Esophagus mucosa (tissue), 1 donor: ENCODE results near the gene ADAMTSL4. TPM values are rescaled to one million over a fixed set of nuclear protein-coding genes. Genes with fewer than 3 reads are reported as not detected.
A peak's percentile ranks its signal among the peaks of the same experiment; 100 is the strongest.

Experiments used
- ATAC-seq: fragments of 200-7000 bp; cut with Tn5 transposase; one replicate; pipeline ENCODE4 v1.9.1; 2020
- total RNA-seq: library from RNA; stranded (reverse); gene quantifications from one replicate; pipeline ENCODE4 v1.2.4, GENCODE V29; 2023
- donor health status: DM: yes; HTN: yes; CAD: no.

ADAMTSL4 gene
- total RNA-seq, 1 donor from 2014 or later = 42.9 TPM

DNA sequence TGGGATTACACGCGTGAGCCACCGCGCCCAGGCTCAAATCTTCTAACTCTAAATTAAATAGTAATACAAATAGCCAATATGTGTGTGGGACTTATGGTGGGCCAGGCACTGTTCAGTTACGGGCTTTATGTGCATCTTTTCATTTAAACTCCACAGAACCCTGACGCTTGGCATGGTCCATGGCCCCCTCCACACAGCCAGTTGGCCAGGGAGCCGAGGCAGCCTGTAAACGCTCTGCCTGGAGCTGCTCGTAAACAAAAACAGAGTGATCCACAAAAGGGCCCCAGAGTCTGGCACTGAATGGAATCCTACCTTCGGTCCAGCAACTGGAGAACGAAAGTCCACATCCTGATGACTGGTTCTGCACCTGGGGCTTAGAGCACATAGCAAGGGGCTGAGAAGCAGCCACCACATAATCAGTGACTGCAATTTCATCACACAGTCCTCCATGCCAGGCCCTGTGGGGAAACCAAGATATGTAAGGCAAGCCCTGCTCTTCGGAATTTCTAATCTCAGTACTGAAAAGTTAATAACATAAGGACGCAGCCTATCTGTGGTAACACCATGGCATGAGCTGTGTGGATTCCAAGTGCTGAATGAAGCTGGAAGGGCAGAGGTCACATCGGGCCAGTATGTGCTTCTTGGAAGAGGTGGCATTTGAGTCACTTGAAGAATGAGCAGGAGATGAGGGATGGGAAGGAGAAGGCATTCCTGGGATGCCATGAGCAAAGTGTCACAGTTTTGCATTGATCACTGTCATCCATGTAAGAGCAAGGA is 13.5 kb upstream of the ADAMTSL4 start:
- no peak for ATAC-seq

GRCh38 chr1:150536836-150537731 is 12.1 kb upstream of the ADAMTSL4 start:
- no peak for ATAC-seq

DNA sequence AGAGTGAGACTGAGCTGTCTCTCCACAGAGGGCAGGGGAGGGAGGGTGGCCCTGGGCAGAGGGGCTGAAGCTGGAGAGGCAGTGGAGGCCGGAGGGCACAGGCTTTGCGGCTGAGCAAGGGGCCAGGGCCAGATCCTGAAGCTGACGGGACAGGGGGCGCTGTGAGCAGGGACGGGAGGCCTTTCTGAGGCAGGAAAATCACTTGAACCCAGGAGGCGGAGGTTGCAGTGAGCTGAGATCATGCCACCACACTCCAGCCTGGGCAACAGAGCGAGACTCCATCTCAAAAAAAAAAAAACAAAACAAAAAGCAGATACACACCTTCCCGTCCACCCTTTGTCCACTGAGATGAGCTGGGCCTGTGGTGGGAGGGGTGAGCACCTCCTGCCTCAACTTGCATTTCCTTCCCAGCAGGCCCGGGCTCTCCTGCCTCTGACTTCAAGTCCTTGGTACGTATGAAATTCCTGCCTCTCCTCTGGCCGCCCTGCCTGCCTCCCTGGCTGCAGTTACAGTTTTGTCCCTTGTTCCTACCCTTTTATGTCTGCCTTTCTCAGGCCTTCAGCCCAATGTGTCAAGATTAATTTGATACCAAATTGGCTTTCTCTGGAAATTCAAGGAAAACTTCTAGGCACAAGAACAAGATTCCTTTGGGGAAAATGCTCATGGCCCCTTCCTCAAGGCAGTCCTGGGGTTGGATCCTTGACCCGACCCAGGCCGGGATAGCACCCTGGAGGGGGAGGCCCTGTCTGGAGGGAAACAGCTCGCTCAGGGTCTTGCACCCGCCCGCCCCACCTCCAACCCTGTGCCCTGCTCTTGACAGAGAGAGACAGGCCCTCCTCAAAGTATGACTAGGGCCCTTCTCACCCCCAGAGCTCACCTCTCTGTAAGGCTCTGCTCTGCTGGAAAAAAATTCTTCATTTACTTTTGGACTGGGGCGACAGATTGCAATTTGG is 11.2 kb upstream of the ADAMTSL4 start:
- peak; percentile 79 for ATAC-seq

DNA sequence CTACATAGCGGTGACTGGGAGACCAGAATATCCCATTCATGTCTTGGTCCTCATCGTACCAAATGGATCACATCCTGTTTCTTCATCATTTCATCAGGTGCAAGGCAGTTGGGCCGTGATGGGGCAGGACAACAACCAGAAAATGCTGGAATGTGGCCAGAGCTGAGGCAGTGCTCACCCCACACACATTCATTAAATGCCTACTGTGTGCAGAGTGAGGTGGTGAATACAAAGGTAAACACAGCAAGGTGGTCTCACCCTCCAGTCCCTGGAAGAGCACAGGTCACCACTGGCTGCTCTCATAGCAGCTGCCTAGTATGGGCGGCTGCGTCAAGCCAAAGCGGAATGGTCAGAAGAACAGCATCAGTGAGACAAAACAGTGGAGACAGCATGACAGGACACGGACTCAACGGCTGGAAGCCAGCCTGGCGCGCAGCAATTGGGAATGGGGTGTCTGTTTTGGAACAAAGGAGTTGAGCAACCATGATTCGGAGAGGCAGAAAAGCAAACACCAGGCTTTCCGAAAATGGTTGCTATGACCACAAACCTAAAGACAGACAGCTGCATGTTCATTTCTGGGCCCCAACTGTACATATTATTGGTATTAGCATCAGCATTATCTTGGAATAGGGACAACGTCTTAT is 5.6 kb upstream of the ADAMTSL4 start:
- ATAC-seq = peak; percentile 58

- peak; percentile 29 for ATAC-seq
Measured at GRCh38 chr1:150544204-150544603, 5.0 kb upstream of the ADAMTSL4 start.

- ATAC-seq = no peak
Measured at GRCh38 chr1:150545486-150546032, 3.6 kb upstream of the ADAMTSL4 start.

DNA sequence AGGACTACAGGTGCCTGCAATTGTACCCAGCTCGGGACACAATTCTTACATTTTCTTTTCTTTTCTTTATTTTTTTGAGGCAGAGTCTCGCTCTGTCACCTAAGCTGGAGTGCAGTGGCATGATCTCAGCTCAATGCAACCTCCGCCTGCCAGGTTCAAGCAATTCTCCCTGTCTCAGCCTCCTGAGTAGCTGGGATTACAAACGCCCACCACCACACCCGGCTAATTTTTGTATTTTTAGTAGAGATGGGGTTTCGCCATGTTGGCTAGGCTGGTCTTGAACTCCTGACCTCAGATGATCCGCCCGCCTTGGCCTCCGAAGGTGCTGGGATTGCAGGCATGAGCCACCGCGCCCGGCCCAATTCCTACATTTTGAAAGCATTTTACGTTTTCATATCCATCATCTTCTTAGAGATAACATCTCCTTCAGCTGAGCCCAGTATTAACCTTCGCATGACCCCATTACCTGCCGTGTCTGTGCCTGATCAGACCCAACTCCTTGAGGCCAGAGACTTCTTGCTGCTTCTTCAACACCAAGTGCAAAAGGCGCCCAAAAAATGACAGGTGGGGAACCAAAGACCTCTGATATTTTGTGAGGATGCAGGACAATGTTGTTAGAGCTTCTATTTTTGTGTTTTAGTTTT is 2.8 kb upstream of the ADAMTSL4 start:
- no peak for ATAC-seq

DNA sequence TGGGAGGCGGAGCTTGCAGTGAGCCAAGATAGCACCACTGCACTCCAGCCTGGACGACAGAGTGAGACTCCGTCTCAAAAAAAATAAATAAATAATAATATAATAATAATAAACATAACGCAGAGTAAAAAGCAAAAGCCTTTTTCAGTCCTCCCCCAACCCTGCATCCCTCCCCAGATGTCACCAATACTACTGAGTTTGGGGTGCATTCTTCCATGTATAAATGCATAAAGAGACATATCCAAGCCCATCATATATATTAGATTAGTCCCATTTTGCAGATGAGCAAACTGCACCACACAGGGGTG is 930 bp upstream of the ADAMTSL4 start:
- no peak for ATAC-seq

- ATAC-seq = peak; percentile 2
Measured at GRCh38 chr1:150549496-150550221, 451 bp downstream of the ADAMTSL4 start.

DNA sequence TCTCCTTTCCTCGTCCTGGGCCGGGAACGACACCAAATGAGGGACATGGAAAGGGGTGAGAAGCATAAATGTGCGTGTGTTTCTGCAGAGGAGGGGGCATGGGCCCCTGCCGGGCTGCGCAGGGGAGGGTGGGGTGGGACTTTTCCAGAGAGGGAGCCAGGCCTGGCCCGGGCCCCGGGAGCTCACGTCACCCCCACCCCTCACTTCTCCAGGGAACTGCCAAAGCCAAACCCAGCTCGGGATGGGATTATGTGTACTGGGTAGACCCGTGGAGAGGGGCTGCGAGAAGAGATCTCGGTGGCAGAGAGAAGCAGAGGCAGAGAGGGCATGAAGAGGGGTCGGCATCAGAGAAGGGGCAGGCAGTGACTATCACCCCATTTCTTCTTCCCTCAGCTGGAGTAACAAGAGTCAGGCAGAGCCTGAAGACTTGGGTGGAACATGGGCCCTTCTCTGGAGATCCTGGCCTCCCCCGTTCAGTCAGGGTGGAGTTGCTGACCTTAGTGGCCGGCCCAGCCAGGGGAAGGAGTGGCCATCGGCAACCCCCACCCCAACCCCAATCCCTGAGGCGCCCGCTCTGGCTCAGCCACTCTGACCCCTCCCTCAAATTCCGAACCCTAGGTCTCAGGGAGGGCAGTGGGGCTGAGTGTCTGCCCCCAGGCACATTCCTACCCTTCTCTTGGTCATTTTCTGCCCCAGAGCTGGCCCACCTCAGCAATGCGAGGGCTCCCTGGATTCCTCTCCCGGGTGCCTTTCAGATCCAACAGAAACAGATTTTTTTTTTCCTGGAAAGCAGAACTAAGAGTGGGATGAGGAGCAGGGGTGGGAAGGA is 1.2 kb downstream of the ADAMTSL4 start:
- peak; percentile 0 for ATAC-seq

- no peak for ATAC-seq
Measured at GRCh38 chr1:150551051-150551783, 2.0 kb downstream of the ADAMTSL4 start.

GRCh38 chr1:150551784-150552127 is 2.5 kb downstream of the ADAMTSL4 start:
- ATAC-seq = no peak

DNA sequence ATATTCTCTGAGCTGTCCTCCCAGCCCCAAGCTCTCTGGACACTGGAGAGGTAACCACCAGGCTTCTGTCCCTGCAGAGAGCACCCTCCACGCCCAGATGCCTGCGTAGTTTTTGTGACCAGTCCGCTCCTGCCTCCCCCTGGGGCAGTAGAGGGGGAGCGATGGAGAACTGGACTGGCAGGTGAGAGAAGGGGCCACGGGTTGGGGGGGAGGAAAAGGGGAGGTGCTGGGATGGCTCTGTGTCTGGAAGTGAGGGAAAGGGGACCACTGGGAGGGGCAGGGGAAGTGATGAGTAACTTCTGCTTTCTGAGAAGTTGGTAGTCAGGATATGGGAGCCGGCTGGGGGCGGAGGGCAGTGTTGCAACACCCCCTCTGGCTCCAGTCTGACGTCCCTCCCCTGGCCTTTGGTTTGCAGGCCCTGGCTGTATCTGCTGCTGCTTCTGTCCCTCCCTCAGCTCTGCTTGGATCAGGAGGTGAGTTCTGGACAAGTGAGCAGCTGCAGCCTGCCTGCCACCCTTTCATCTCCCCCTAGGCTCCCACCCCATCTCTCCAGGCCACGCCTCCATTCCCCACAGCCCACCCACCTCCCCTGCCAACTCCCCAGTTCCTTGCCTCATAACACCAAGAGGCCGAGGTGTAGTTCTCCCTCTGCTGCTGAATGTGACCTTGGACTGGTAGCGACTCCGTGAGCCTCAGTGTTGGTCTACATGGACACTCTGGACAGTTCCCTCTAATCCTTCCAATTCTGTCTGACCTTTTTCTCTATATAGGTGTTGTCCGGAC is 3.1 kb downstream of the ADAMTSL4 start:
- ATAC-seq = peak; percentile 50

GRCh38 chr1:150552911-150553289 is 3.7 kb downstream of the ADAMTSL4 start:
- ATAC-seq = no peak

DNA sequence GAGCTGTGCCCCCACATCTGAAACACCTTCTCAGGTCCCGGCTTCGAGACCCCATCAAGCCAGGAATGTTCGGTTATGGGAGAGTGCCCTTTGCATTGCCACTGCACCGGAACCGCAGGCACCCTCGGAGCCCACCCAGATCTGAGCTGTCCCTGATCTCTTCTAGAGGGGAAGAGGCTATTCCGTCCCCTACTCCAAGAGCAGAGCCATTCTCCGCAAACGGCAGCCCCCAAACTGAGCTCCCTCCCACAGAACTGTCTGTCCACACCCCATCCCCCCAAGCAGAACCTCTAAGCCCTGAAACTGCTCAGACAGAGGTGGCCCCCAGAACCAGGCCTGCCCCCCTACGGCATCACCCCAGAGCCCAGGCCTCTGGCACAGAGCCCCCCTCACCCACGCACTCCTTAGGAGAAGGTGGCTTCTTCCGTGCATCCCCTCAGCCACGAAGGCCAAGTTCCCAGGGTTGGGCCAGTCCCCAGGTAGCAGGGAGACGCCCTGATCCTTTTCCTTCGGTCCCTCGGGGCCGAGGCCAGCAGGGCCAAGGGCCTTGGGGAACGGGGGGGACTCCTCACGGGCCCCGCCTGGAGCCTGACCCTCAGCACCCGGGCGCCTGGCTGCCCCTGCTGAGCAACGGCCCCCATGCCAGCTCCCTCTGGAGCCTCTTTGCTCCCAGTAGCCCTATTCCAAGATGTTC is 4.3 kb downstream of the ADAMTSL4 start:
- no peak for ATAC-seq

DNA sequence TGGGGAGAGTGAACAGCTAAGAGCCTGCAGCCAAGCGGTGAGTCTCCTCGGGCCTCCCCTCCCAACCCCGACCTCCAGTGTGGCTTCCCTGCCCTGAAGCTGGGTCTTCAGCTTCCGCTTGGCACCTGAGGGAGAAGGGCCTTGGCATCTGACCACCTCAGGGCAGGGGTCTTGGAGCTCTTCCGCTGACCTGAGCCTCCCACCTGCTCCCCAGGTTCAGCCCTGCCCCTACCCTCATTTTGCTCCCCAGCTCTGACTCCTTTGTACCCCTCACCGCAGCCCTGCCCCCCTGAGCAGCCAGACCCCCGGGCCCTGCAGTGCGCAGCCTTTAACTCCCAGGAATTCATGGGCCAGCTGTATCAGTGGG is 4.9 kb downstream of the ADAMTSL4 start:
- ATAC-seq = no peak

- ATAC-seq = no peak
Measured at GRCh38 chr1:150555198-150555970, 6.2 kb downstream of the ADAMTSL4 start.
